Heart left ventricle (tissue), 16 donors: ENCODE results near the gene PAQR6. TPM values are rescaled to one million over a fixed set of nuclear protein-coding genes. Genes with fewer than 3 reads are reported as not detected.

Source experiments
- ATAC-seq, 4 donors: fragments of 200-7000 bp; cut with Tn5 transposase; one replicate each; pipeline ENCODE4 v1.9.1; 2020 to 2022; ENCODE audit warnings: moderate library complexity in 4 of 4, mild to moderate bottlenecking in 3 of 4, moderate number of reproducible peaks in 1 of 4
- DNase-seq, 5 donors: peaks; one replicate each; pipeline ENCODE4 v3.0.0-alpha.2; 2020
- H3K27ac ChIP-seq, 12 donors: fragments of 200-600 bp; sonication (generic) in 4 of 12; one replicate each; pipeline versions ENCODE4 v1.5.0 to v1.8.0; 2016 to 2022; ENCODE audit warnings: mild to moderate bottlenecking in 2 of 12
- H3K27me3 ChIP-seq, 9 donors: fragments of 200-600 bp; sonication (generic) in 2 of 9; one replicate each; pipeline versions ENCODE4 v1.5.1 to v1.8.0; 2016 to 2022; ENCODE audit warnings: mild to moderate bottlenecking in 3 of 9
- H3K36me3 ChIP-seq, 9 donors: fragments of 200-600 bp; sonication (generic) in 2 of 9; one replicate each; pipeline versions ENCODE4 v1.5.0 to v1.8.0; 2018 to 2022; ENCODE audit warnings: mild to moderate bottlenecking in 2 of 9
- H3K4me1 ChIP-seq, 12 donors: fragments of 200-600 bp; sonication (generic) in 4 of 12; one replicate each; pipeline versions ENCODE4 v1.5.0 to v1.8.0; 2016 to 2022; ENCODE audit warnings: mild to moderate bottlenecking in 3 of 12
- H3K4me3 ChIP-seq, 12 donors: fragments of 200-600 bp; sonication (generic) in 4 of 12; one replicate each; pipeline versions ENCODE4 v1.5.0 to v1.8.0; 2017 to 2022; ENCODE audit warnings: mild to moderate bottlenecking in 9 of 12, moderate library complexity in 4 of 12
- H3K9me3 ChIP-seq, 12 donors: fragments of 200-600 bp; sonication (generic) in 4 of 12; one replicate each; pipeline versions ENCODE4 v1.5.0 to v1.8.0; 2016 to 2022; ENCODE audit warnings: mild to moderate bottlenecking in 1 of 12
- CTCF ChIP-seq, 12 donors: fragments of 200-600 bp; sonication (generic) in 4 of 12; IDR thresholded peaks; one replicate each; pipeline versions ENCODE4 v1.5.0 to v1.8.0; 2018 to 2022; ENCODE audit warnings: antibody characterized with exemption in 12 of 12, mild to moderate bottlenecking in 5 of 12
- POLR2A ChIP-seq, 2 donors: fragments of 450-650 bp; IDR thresholded peaks; one replicate each; pipeline ENCODE4 v1.6.1; 2017; ENCODE audit warnings: antibody characterized with exemption in 2 of 2, mild to moderate bottlenecking in 2 of 2, moderate library complexity in 2 of 2
- WGBS, 4 donors: extraction: QIAGEN DNeasy Blood & Tissue Kit in 2 of 4; methylation state at CpG; one replicate each; pipeline versions ENCODE4 v1.1.5 to v1.1.7; 2013 to 2018; 5-methylcytosine and 5-hydroxymethylcytosine counted together
- intact Hi-C, 10 donors: fragments of 100-400 bp; cut with DNase I; formaldehyde crosslinking; loops; one replicate each; pipeline versions ENCODE4 v1.11.1 to v1.14.2; 2022
- polyA plus RNA-seq, 2 donors: library from polyadenylated mRNA; stranded (reverse); fragments of 200-250 nt; gene quantifications; one replicate each; pipeline ENCODE4 v1.2.3, GENCODE V29; 2013
- total RNA-seq, 9 donors: library from RNA; depleted of rRNA in 2 of 9; stranded (reverse); fragments of >200 nt in 2 of 9; fragmentation: NEBNext Ultra II Directional in 3 of 9; extraction: Animal tissue kit (Norgen Biotek cat#: 25700) in 3 of 9; gene quantifications; one replicate each; pipeline versions ENCODE4 v1.1.0 to v1.2.4, GENCODE V29; 2016 to 2023
- donor health status: ischemic (EF 13 %, LVEDD 7.1; RV severe dilation, severe dysfunction).
- donor health status: healthy with polysubstance abuse.
- donor health status: DM: no; HTN: yes; CAD: no.
- donor health status: DM: no; HTN: no; CAD: no.
- donor health status: ischemic (EF 25% LVEDD 6.9; RV normal size, moderate dysfunction).
- donor health status: ischemic (EF 25% LVEDD 5.7; RV mildly dilated, moderate dysfunction).
- donor health status: healthy.
- donor health status: DM: yes; HTN: yes; CAD: no.
- donor health status: ischemic (EF 35%, LVEDD 5.7; RV mildly dilated, moderate dysfunction).
- donor health status: nonischemic (EF 11% LVEDD 7.7; RV severe dilation, severe dysfunction).
- donor health status: DM: yes; HTN: yes; CAD: no.
- donor health status: PGD.
- donor health status: ischemic (EF 29% LVEDD 5.4; RV normal size, mild dysfunction).
- donor health status: nonischemic (EF 23%, LVEDD 6.1; RV moderate dilation, normal function).

PAQR6 gene
- total and polyA plus RNA-seq, 11 donors, result 0.26 to 1.9 (median 0.90) TPM; not detected in 2

- H3K27me3 ChIP-seq, result peaks cover 0 to 17% (median 14%) of the 10 kb centered on the region in 9 donors
- peak overlapping the region in 5 of 12 donors; percentile 13 to 37 (median 28) for H3K4me3 ChIP-seq
- H3K36me3 ChIP-seq, result peaks cover 0 to 33% (median 25%) of the 10 kb centered on the region in 9 donors
- no peak for ATAC-seq
- no peak overlapping the region for H3K27ac ChIP-seq
- no peak for TF ChIP-seq CTCF (IDR thresholded peaks at IDR 0.05)
- no peak for TF ChIP-seq POLR2A (IDR thresholded peaks at IDR 0.05)
- DNase-seq, result no peak
- no peaks in the 10 kb centered on the region for H3K9me3 ChIP-seq
- 57 to 60% (median 58%) methylated on average over 8 to 10 of the region's 10 CpGs for WGBS, 4 donors
- intact Hi-C loops, result loop anchor here in 1 of 10 donors (10.0 kb wide), 1 partner anchor 68 kb away; no protein-coding TSS in a partner anchor
- peaks cover 3 to 54% (median 30%) of the 10 kb centered on the region in 12 donors for H3K4me1 ChIP-seq
Measured at GRCh38 chr1:156246241-156246780, 1.5 kb downstream of the PAQR6 start.

- no peak for TF ChIP-seq CTCF (IDR thresholded peaks at IDR 0.05)
- TF ChIP-seq POLR2A (IDR thresholded peaks at IDR 0.05), result no peak
- no peak overlapping the region for H3K27ac ChIP-seq
- H3K36me3 ChIP-seq, result peaks cover 0 to 32% (median 19%) of the 10 kb centered on the region in 9 donors
- ATAC-seq (peak in 2 of 4 donors; percentile 2 to 3), DNase-seq (no peak)
- 4 to 13% (median 6%) methylated on average over 14 to 69 of the region's 69 CpGs for WGBS, 4 donors
- peaks cover 3 to 47% (median 26%) of the 10 kb centered on the region in 12 donors for H3K4me1 ChIP-seq
- H3K4me3 ChIP-seq, result peak overlapping the region; percentile 9 to 50 (median 31)
- H3K27me3 ChIP-seq, result peaks cover 0 to 17% (median 14%) of the 10 kb centered on the region in 9 donors
- no peaks in the 10 kb centered on the region for H3K9me3 ChIP-seq
- intact Hi-C loops, result loop anchor here in 1 of 10 donors (10.0 kb wide), 1 partner anchor 69 kb away; no protein-coding TSS in a partner anchor
Measured at GRCh38 chr1:156245451-156246232, 2.2 kb downstream of the PAQR6 start.

- no peak for ATAC-seq
- H3K36me3 ChIP-seq, result peaks cover 0 to 32% (median 17%) of the 10 kb centered on the region in 9 donors
- TF ChIP-seq CTCF (IDR thresholded peaks at IDR 0.05), result no peak
- no peak for TF ChIP-seq POLR2A (IDR thresholded peaks at IDR 0.05)
- WGBS, 4 donors, result 92 to 94% (median 93%) methylated on average over 16 to 17 of the region's 17 CpGs
- H3K27ac ChIP-seq, result no peak overlapping the region
- DNase-seq, result no peak
- H3K27me3 ChIP-seq, result peaks cover 0 to 17% (median 14%) of the 10 kb centered on the region in 9 donors
- H3K4me3 ChIP-seq, result no peak overlapping the region
- peaks cover 3 to 42% (median 24%) of the 10 kb centered on the region in 12 donors for H3K4me1 ChIP-seq
- no peaks in the 10 kb centered on the region for H3K9me3 ChIP-seq
- intact Hi-C loops, result loop anchor here in 1 of 10 donors (10.0 kb wide), 1 partner anchor 70 kb away; no protein-coding TSS in a partner anchor
Measured at GRCh38 chr1:156244712-156245111, 3.1 kb downstream of the PAQR6 start.

- WGBS, 4 donors, result 87 to 93% (median 91%) methylated on average over 2 of the region's 2 CpGs
- H3K27me3 ChIP-seq, result peaks cover 0 to 17% (median 14%) of the 10 kb centered on the region in 9 donors
- peaks cover 3 to 37% (median 24%) of the 10 kb centered on the region in 12 donors for H3K4me1 ChIP-seq
- intact Hi-C loops, result loop anchor here in 1 of 10 donors (10.0 kb wide), 1 partner anchor 71 kb away; no protein-coding TSS in a partner anchor
- no peak for TF ChIP-seq CTCF (IDR thresholded peaks at IDR 0.05)
- no peak for TF ChIP-seq POLR2A (IDR thresholded peaks at IDR 0.05)
- H3K9me3 ChIP-seq, result no peaks in the 10 kb centered on the region
- H3K4me3 ChIP-seq, result no peak overlapping the region
- H3K36me3 ChIP-seq, result peaks cover 0 to 33% (median 18%) of the 10 kb centered on the region in 9 donors
- no peak for DNase-seq
- H3K27ac ChIP-seq, result no peak overlapping the region
- no peak for ATAC-seq
Measured at GRCh38 chr1:156244126-156244525, 3.7 kb downstream of the PAQR6 start.
